ENCODE data around the gene MAGEA9B.

- TF ChIP-seq ZNF384 (IDR thresholded peaks at IDR 0.05) (no peak), FOXM1 (IDR thresholded peaks at IDR 0.05; ENCODE audit: borderline replicate concordance) (no peak), FOXK2 (IDR thresholded peaks at IDR 0.05) (no peak), ELF4 (IDR thresholded peaks at IDR 0.05) (no peak), LEF1 (IDR thresholded peaks at IDR 0.05; ENCODE audit: borderline replicate concordance) (no peak), TARDBP (IDR thresholded peaks at IDR 0.05) (no peak), HDGF (IDR thresholded peaks at IDR 0.05; ENCODE audit: borderline replicate concordance) (no peak)
Observed at GRCh38 chrX:149569770-149570169, 17.5 kb downstream of the MAGEA9B start.
